Measurements from ENCODE around the gene UBAP2.

Gene UBAP2

GRCh38 chr9:33919276-33919897, 129.3 kb downstream of the UBAP2 start:
- DNase-seq = no peak

GRCh38 chr9:33917036-33917435, 131.7 kb downstream of the UBAP2 start:
- no peak for DNase-seq

GRCh38 chr9:33914887-33915628, 133.6 kb downstream of the UBAP2 start:
- no peak for DNase-seq

- DNase-seq = no peak
Observed at GRCh38 chr9:33913541-33913940, 135.1 kb downstream of the UBAP2 start.

GRCh38 chr9:33908749-33909148, 139.9 kb downstream of the UBAP2 start:
- no peak for DNase-seq

- no peak for DNase-seq
Observed at GRCh38 chr9:33908114-33908513, 140.6 kb downstream of the UBAP2 start.

GRCh38 chr9:33907347-33907746, 141.3 kb downstream of the UBAP2 start:
- no peak for DNase-seq

GRCh38 chr9:33906769-33907168, 141.9 kb downstream of the UBAP2 start:
- DNase-seq = no peak

GRCh38 chr9:33905137-33905536, 143.6 kb downstream of the UBAP2 start:
- DNase-seq = no peak

GRCh38 chr9:33903157-33903780, 145.4 kb downstream of the UBAP2 start:
- no peak for DNase-seq

GRCh38 chr9:33894316-33894715, 154.4 kb downstream of the UBAP2 start:
- DNase-seq = no peak

- DNase-seq = no peak
Observed at GRCh38 chr9:33893861-33894260, 154.8 kb downstream of the UBAP2 start.

GRCh38 chr9:33885948-33886347, 162.7 kb downstream of the UBAP2 start:
- no peak for DNase-seq

- DNase-seq = no peak
Observed at GRCh38 chr9:33884856-33885701, 163.6 kb downstream of the UBAP2 start.

- no peak for DNase-seq
Observed at GRCh38 chr9:33881635-33882034, 167.1 kb downstream of the UBAP2 start.

GRCh38 chr9:33880211-33881089, 168.2 kb downstream of the UBAP2 start:
- DNase-seq = no peak

- no peak for DNase-seq
Observed at GRCh38 chr9:33878691-33879366, 169.9 kb downstream of the UBAP2 start.

GRCh38 chr9:33877727-33878489, 170.8 kb downstream of the UBAP2 start:
- DNase-seq = no peak
